Activated naive CD8-positive, alpha-beta T cell treated with anti-CD3 and anti-CD28 coated beads, Interleukin-2, amount 50 U/mL, for 16 hours (primary cell): ENCODE measurements around the gene MRPL23.

Source experiments
- DNase-seq: peaks from one replicate; pipeline ENCODE4 v3.0.0-alpha.2; 2020; ENCODE audit warnings: low read depth, low spot score

The MRPL23 gene

GRCh38 chr11:1990872-1991578 is 43.9 kb downstream of the MRPL23 start:
- no peak for DNase-seq

GRCh38 chr11:1992111-1992510 is 45.0 kb downstream of the MRPL23 start:
- no peak for DNase-seq

- DNase-seq: no peak
Measured at GRCh38 chr11:1994121-1994520, 47.0 kb downstream of the MRPL23 start.

DNA sequence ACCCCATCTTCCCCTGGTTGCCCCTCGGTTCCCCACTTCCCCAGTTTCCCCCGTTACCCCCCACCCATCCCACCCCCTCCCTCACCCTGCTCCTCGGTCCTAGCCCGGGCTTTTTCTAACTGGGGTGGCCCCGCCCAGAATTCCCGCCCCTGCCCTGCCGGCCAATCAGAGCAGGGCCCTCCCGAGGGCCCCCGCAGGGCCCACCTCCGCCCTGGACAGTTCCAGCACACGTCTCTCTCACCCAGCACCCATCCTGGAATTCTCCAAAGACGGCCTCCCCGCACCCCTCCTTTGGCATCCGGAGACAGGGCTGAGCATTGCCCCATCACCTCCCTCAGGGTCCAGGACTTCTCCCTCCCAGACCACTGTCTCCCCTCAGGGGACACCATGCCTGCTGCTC is 50.6 kb downstream of the MRPL23 start, which contains the start of gene H19:
H19 (minus strand) TSS at position 88 of the 400 bp plus-strand sequence.
- DNase-seq: no peak

GRCh38 chr11:1998290-1998689 is 51.2 kb downstream of the MRPL23 start:
- DNase-seq: no peak

DNA sequence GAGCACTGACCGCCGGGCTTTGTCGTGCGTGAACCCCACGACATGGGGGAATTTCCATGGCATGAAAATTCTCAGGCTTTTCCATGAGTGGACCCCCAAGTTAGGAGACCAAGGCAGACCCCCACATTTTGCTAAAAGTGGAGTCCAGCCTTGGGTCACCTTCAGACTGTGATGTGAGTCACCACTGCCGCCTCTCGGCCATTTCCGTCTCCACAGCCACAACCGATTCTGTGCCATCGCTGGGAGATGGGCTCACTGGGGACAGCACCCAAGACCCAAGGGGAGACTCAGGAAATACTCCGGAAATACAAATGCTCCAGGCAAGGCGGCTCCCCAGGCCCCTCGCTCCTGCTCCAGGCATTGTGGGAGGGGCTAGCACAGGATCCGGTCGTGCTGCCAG is 51.7 kb downstream of the MRPL23 start:
- no peak for DNase-seq

DNA sequence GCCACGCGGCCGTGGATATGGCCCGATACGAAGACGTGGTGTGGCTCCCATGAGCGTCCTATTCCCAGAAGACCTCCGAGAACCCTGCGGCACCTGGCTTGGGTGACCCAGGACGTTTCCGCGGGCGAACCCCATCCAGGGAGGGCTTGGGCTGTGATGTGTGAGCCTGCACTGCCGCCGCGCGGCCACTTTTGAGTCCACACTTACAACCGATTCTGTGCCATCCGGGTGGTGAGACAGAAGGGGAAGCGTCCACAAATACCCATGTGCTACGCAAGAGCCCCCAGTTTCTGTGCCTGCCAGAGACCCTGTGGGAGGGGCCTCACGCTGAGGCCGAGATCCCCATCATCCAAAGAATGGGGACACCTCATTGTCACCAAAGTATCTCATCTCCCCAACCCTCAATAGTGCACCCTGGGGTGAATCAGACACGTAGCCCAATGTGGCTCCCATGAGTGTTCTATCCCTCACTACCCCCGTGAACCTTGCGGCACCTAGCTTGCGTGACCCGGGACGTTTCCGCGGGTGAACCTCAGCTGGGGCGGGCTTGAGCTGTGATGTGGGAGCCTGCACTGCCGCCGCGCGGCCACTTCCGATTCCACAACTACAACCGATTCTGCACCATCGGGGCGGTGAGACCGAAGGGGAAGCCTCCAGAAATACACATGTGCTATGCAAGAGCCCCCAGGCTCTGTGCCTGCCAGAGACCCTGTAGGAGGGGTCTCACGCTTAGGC is 55.1 kb downstream of the MRPL23 start:
- no peak for DNase-seq

GRCh38 chr11:2002807-2003206 is 55.7 kb downstream of the MRPL23 start:
- DNase-seq: no peak

- DNase-seq: no peak
Measured at GRCh38 chr11:2004466-2004865, 57.3 kb downstream of the MRPL23 start.
